IMR-90 (cell line): ENCODE measurements around the gene TAAR1.

Experiments
- BHLHE40 ChIP-seq: fragments of 150-350 bp; IDR thresholded peaks from 2 replicates; pipeline ENCODE4 v1.6.1; 2016; ENCODE audit warnings: mild to moderate bottlenecking, low read depth, low read length
- CEBPB ChIP-seq: IDR thresholded peaks from 2 replicates; pipeline ENCODE4 v1.6.1; 2012; ENCODE audit warnings: low read depth, low read length, improper control_type of control experiment
- CHD1 ChIP-seq: IDR thresholded peaks from 2 replicates; pipeline ENCODE4 v1.6.1; 2012; ENCODE audit warnings: low read depth, low read length, improper control_type of control experiment
- CTCF ChIP-seq: conservative IDR thresholded peaks from 2 replicates; pipeline ENCODE4 v1.5.1; 2012; ENCODE audit warnings: mild to moderate bottlenecking, low read depth, low read length, improper control_type of control experiment
- FOS ChIP-seq: fragments of 150-350 bp; IDR thresholded peaks from 2 replicates; pipeline ENCODE4 v1.6.1; 2016; ENCODE audit warnings: low read depth, low read length
- MAFK ChIP-seq: IDR thresholded peaks from 2 replicates; pipeline ENCODE4 v1.6.1; 2012; ENCODE audit warnings: low read depth, low read length, improper control_type of control experiment
- MXI1 ChIP-seq: IDR thresholded peaks from 2 replicates; pipeline ENCODE4 v1.6.1; 2012; ENCODE audit warnings: low read depth, mild to moderate bottlenecking, low read length, moderate library complexity, borderline replicate concordance
- POLR2A ChIP-seq: IDR thresholded peaks from 2 replicates; pipeline ENCODE4 v1.6.1; 2012; ENCODE audit warnings: mild to moderate bottlenecking, low read depth, low read length
- RAD21 ChIP-seq: IDR thresholded peaks from 2 replicates; pipeline ENCODE4 v1.6.1; 2012; ENCODE audit warnings: low read length, improper control_type of control experiment
- RFX5 ChIP-seq: IDR thresholded peaks from 2 replicates; pipeline ENCODE4 v1.8.0; 2012; ENCODE audit warnings: low read depth, mild to moderate bottlenecking, low read length, moderate library complexity
- SMC3 ChIP-seq: fragments of 150-350 bp; IDR thresholded peaks from 2 replicates; pipeline ENCODE4 v1.6.1; 2016; ENCODE audit warnings: low read depth, mild to moderate bottlenecking, antibody characterized with exemption, low read length, moderate library complexity
- USF2 ChIP-seq: fragments of 150-350 bp; IDR thresholded peaks from 2 replicates; pipeline ENCODE4 v1.6.1; 2017; ENCODE audit warnings: mild to moderate bottlenecking, antibody characterized with exemption, low read length, low read depth

GRCh38 chr6:132648828-132649227, 10.2 kb downstream of the TAAR1 start:
- TF ChIP-seq POLR2A: no peak
- no peak for TF ChIP-seq CTCF
- no peak for TF ChIP-seq SMC3
- TF ChIP-seq CHD1: no peak
- TF ChIP-seq MAFK: no peak
- no peak for TF ChIP-seq RFX5
- no peak for TF ChIP-seq BHLHE40
- no peak for TF ChIP-seq USF2
- TF ChIP-seq FOS: no peak
- no peak for TF ChIP-seq MXI1
- TF ChIP-seq RAD21: no peak
- TF ChIP-seq CEBPB: no peak
